Measurements from ENCODE around the gene PLA2G4B.

PLA2G4B gene

DNA sequence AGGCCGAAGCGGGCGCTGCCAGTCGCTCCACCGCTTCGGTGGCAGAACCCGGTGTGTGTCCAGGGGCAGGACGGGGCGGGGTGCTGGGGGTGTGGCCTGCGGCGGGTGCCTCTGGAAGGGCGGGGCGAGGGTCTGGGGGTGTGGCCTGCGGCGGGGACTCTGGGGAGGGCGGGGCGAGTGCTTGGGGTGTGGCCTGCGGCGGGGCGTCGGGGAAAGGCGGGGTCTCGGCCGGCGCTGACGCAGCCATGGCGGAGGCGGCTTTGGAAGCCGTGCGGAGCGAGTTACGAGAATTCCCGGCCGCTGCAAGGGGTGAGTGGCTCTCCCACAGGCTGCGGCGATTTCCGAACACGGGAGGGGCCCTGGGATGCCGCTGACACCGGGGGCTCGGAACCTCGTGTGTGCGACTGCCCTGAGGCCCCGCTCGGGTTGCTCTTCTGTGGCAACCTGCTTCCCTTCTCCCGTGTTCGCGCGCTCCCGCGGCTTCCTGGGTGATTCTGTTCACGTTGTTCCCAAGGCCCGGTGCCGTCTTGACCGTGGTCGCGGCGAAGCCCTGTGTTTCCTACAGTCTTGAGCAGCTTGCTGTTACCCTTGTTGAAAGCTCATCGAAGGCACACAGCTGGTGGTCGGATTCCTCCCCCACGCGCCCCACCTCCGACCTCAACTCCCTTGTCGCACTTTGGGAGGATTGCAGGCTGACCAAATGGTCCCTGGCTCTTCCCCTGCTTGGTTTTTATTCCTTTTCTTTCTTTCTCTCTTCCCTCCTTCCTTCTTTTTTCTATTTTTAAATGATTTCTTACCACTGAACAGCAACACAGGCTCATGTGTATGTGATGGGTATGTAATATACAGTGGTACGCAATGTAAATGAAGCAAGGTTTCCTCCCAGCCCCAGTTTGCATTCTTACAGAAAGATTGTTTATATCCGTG is 10.5 kb upstream of the PLA2G4B start, which contains the start of gene JMJD7:
TSS of gene JMJD7 (plus strand) at position 213 of the 927 bp plus-strand sequence. CDS start at position 246, 33 bp downstream.
- peak; percentile 91 for DNase-seq

GRCh38 chr15:41828807-41829141 is 9.9 kb upstream of the PLA2G4B start:
- no peak for DNase-seq

GRCh38 chr15:41829959-41830646 is 8.5 kb upstream of the PLA2G4B start:
- no peak for DNase-seq

- DNase-seq = peak; percentile 50
Observed at GRCh38 chr15:41831291-41831690, 7.4 kb upstream of the PLA2G4B start.

DNA sequence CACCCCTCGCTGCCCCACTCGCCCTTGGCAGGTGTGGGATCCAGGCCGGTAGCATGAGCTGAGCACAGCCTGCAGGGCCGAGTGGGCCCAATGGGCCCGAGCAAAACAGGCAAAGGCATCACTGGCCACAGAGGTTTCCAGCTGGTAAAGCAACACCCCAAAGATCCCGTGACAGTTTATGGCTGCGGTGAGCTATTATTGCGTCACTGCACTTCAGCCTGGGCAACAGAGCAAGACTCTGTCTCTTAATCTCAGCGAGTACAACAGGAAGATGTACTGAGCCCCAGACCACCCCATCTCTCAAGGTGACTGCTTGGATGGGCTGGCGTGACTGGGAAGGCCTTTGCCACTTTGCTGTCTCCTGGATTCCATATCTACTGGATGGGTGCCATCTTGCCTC is 6.4 kb upstream of the PLA2G4B start:
- no peak for DNase-seq

DNA sequence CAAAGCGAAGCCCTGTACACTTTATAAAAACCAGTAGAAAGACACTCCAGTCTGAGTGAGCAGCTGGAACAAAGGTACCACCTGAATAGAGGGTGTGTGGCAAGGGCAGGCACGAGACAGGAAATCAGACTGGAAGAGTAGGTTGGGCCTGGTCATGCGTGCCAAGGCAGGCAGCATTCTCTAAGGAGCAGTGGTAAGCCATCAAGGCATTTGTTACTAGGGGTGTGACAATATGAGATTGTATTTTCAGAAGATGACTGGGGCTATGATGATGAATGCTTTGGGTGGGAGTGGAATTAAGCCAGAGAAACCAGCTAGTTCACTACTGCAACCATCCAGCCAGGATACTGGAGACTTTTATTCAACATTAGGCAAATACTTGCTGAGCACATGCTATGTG is 5.8 kb upstream of the PLA2G4B start:
- DNase-seq = no peak

- no peak for DNase-seq
Observed at GRCh38 chr15:41834096-41834495, 4.6 kb upstream of the PLA2G4B start.

DNA sequence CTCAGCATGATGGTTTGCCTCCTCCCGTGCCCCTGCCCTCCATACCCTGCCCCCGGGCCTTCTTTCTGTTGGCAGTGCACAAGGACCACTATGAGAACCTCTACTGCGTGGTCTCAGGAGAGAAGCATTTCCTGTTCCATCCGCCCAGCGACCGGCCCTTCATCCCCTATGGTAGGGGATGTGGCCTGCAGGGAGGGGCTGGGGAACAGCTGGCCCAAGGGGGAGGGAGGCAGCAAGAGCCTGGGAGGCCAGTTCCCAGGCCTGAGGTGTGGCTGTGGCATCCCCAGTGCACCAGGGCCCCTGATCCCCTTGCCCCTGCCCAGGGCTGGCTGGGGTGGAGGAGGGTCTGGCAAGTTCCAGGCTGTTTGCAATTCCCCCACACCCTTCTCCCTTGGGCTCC is 2.6 kb upstream of the PLA2G4B start:
- DNase-seq = no peak

GRCh38 chr15:41836713-41837454 is 1.8 kb upstream of the PLA2G4B start:
- no peak for DNase-seq

GRCh38 chr15:41839781-41840491 is 1.3 kb downstream of the PLA2G4B start:
- DNase-seq = no peak

DNA sequence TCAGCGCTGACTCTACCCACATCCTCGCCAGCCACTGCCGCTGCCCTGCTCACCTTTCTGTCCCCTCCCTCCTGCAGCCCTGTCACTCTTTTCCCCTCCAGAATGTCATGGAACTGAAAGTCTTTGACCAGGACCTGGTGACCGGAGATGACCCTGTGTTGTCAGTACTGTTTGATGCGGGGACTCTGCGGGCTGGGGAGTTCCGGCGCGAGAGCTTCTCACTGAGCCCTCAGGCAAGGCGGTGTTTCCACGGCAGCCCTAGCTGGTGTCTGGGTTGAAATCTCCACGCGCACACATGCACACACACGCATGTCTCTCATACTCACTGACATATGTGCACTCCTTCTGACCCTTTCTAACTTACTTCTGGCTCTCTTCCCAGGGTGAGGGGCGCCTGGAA is 2.0 kb downstream of the PLA2G4B start:
- no peak for DNase-seq

- DNase-seq = no peak
Observed at GRCh38 chr15:41841131-41841530, 2.5 kb downstream of the PLA2G4B start.

GRCh38 chr15:41842229-41842628 is 3.6 kb downstream of the PLA2G4B start:
- DNase-seq = no peak

GRCh38 chr15:41843571-41843970 is 4.9 kb downstream of the PLA2G4B start:
- no peak for DNase-seq

DNA sequence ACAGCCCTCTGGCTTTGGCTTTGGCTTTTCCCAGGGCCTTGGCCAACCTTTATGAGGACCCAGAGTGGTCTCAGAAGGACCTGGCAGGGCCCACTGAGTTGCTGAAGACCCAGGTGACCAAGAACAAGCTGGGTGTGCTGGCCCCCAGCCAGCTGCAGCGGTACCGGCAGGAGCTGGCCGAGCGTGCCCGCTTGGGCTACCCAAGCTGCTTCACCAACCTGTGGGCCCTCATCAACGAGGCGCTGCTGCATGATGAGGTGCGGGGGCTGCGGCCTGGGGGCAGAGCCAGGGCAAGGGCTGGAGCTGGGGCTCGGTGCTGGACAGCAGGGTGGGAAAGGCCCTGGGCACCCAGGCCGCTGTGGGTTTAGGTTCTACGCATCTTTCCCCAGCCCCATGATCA is 6.2 kb downstream of the PLA2G4B start:
- DNase-seq = no peak

GRCh38 chr15:41847206-41847605 is 8.6 kb downstream of the PLA2G4B start:
- no peak for DNase-seq

DNA sequence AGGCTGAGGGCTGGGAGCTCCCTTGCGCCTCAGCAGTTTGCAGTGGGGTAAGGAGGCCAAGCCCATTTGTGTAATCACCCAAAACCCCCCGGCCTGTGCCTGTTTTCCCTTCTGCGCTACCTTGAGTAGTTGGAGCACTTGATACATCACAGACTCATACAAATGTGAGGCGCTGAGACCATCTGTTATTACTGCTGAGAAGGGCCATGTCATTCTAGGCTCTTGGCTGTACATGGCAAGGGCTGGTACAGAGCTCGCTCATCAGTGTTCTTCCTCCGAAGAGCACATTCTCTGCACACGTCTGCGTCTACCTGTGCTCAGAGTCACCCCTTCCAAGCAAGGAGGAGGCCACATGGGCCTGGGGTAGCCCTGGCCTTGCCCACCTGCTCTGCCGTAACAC is 9.3 kb downstream of the PLA2G4B start:
- DNase-seq = no peak

GRCh38 chr15:41848631-41849030 is 10.0 kb downstream of the PLA2G4B start:
- no peak for DNase-seq

DNA sequence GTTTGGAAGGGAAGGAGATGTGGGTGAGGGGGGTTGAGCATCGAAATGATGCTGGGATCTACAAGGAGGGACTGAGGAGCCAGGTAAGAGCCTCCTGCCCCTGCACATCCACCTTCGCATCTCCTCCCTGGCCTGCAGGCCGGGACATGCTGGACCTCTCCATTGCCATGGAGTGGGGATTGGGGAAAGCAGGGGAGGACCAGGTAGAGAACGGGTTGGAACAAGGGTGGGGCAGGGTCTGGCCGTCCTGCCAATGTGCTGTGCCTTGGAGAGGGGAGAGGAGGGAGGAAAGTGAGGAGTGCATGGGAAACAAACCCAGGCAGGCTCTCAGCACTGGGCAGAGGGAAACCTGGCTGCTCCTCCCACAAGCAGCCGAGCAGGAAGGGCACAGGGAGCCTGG is 10.6 kb downstream of the PLA2G4B start:
- DNase-seq = no peak

DNA sequence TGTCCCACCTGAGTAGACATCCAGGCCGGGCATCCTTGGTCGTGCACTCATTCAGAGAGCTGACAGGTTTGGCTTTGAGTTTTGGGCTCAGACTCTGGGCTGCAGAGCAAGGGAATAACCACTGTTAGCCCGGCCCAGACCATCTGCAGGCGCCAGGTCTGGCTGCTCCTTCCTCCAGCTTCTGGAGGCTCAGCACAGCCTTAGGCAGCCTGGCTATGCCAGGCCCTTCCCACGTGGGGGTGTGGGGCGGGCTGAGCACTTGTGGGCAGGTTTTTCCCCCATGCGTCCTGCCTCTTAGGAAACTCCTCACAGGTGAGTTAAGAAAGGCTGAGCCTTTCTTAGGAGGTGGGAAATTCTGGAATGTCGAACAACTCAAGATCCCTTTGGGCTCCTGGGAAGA is 11.2 kb downstream of the PLA2G4B start:
- no peak for DNase-seq

GRCh38 chr15:41850482-41851166 is 12.0 kb downstream of the PLA2G4B start:
- no peak for DNase-seq

- no peak for DNase-seq
Observed at GRCh38 chr15:41851167-41851523, 12.5 kb downstream of the PLA2G4B start.

All from activated effector memory CD4-positive, alpha-beta T cell treated with Interleukin-2 at 50 U/mL for 16 hours (primary cell).